DMS79 treated with DMSO at 0.1 percent for 48 hours (cell line): ENCODE results near the gene ZNF724.

ENCODE experiments used
- DNase-seq: peaks from one replicate; lab custom pipeline; 2025; lab: John Stamatoyannopoulos, UW

ZNF724 gene

DNA sequence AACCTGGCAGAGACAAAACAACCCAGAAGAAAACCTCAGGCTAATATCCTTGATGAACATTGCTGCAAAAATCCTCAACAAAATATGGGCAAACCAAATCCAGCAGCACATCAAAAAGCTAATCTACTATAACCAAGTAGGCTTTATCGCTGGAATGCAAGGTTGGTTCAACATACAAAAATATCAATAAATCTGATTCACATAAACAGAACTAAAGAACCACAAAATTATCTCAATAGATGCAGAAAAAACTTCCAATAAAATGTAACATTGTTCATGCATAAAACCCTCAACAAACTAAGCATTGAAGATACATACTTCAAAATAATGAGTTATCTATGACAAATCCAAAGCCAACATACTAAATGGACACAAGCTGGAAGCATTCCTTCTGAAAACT lies 8.8 kb downstream of the ZNF724 start:
- no peak for DNase-seq

DNA sequence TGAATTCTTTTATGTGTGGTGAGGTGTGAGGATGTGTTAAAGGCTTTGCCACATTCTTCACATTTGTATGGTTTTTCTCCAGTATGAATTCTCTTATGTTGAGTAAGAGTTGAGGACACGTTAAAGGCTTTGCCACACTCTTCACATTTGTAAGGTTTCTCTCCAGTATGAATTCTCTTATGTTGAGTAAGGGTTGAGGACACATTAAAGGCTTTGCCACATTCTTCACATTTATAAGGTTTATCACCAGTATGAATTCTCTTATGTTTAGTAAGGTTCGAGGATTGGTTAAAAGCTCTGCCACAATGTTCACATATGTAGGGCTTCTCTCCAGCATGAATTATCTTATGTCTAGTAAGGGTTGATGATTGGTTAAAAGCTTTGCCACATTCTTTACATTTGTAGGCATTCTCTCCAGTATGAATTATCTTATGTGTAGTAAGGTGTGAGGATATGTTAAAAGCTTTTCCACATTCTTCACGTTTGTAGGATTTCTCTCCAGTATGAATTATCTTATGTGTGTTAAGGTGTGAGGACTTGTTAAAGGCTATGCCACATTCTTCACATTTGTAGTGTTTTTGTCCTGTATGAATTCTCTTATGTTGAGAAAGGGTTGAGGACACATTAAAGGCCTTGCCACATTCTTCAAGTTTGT lies 27.1 kb downstream of the ZNF724 start:
- DNase-seq: no peak

DNA sequence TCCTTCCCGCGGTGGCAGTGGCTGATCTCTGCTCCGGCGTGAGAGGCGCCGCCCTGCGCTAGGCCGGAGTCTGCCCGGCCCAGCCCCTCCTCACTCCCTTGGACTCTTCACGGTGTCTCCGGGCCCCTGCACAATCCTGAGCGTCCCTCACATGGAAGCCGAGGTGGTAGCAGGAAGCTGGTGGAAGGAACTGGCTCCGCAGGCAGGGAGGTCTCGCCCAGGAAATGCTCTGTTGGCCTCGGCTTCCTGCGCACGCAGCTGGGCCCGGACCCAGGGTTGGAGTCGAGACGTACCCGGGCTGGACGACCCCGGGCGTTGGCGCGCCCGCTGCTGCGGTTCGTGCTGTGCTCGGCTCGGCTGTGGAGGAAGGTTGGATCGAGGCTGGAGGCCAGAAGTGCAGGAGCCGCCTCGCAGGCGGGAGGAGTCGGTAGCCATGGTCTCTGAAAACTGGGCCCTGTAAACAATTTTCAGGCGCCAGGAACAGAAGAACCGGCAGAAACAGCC lies 46.3 kb downstream of the ZNF724 start:
- no peak for DNase-seq

DNA sequence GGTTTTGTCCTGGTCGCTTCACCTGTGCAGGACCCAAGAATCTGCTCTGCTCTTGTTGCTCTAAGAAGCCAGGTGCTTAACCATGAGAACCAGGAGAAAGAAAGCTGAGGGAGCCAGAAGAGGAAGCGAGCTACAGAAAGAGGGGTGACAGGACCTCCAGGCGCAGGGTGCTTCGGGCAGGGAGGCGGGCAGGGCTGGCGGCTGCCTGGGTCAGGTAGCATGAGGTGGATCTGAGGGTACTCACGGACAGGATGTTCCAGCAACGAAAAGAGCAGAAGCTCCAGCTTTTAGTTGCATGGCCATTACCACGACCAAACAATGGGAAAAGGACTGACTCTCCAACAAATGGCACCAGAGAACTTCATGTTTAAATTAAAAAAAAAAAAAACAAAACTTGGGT lies 59.9 kb downstream of the ZNF724 start:
- DNase-seq: no peak

DNA sequence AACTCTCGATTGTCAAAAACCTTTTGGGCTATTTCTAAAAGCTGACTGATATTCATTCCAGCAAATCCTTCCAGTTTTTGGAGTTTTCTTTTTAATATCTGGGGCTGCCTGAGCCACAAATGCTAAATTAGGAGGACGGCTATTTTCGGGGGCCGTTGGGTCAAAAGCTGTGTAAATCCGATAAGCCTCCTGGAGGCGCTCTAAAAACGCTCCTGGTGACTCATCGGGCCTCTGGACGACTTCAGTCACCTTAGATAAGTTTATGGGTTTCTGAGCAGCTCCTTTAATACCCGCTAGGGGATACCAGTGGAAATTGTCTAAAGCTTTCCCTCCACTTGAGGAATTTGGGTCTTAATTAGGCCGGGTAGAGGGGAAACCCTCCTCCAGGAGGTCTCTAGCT lies 66.9 kb downstream of the ZNF724 start:
- no peak for DNase-seq
